HG03432 (cell line): ENCODE measurements around the gene HHATL.
"Not testable (repeated sequence)": the region's sequence is repeated elsewhere in the genome, so short reads cannot be mapped to it uniquely, and the experiment has no call there.

Experiments
- ATAC-seq: cut with Tn5 transposase; IDR thresholded peaks from one replicate; pipeline ENCODE4 v1.9.1; 2021; ENCODE audit warnings: mild to moderate bottlenecking, moderate library complexity; ENCODE audit not compliant: unreplicated experiment

Gene HHATL

DNA sequence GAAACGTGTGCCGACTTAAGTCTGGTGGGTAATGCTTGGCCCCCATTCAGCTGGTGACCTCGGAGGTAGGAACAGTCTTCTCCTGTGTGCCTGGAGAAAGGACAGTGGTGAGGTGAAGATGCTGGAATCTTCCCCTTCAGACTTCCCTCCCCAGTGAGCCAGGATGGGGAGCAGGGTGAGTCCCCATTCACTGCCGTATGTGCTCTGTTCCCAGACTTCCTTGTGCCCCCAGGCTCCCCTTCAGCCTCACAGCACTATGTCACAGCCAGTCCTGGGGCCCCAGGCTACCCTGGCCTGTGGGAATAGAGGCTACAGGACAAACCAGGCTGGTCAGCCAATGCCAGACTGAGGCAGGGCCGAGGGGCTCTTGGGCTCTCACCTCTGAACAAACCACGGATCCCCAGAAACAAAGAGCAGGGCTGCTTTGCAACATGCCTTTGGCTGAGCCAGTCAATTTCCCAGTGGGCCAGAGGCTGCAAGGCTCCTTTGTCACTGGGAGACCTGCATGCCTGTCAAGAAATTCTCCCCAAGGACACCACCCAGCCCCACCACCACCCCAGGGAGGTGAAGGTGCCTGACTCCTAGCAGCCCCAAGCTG lies 31.8 kb upstream of the HHATL start:
- ATAC-seq, result no peak

DNA sequence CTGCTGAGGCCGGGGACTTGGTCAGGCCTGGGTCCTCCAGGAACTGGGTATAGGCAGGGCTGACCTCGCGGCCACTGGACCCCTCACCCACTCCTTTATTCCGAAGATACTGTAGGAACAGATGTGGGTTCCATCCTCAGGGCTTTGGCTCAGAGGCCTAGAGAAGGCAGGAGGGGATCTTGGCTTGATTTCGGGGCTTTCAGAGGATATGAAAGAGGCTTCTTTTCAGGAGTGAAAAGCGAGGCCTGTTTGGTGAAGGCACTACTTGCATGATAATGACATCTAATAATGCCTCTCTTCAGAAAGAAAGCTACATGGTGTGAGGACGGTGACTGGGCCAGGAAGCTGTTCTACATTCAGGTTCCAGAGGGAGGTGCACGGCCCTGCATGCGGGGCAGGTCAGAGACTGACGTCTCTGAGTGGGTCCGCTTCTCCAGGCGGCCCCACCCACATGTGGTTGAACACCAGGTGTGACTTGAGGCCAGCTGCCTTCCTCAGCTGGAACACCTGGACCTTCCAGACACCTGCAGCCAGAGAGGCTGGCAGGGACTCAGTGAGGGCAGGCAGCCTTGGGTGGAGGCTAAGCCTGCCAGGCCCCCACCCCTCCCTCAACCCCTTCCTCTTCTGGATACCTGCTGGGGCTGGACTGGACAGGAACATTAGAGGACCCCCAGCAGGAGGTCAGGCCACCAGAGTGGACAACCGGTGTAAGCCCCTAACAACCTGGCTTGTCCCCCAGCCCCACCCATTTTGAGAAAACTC lies 31.1 kb upstream of the HHATL start:
- ATAC-seq, result no peak

DNA sequence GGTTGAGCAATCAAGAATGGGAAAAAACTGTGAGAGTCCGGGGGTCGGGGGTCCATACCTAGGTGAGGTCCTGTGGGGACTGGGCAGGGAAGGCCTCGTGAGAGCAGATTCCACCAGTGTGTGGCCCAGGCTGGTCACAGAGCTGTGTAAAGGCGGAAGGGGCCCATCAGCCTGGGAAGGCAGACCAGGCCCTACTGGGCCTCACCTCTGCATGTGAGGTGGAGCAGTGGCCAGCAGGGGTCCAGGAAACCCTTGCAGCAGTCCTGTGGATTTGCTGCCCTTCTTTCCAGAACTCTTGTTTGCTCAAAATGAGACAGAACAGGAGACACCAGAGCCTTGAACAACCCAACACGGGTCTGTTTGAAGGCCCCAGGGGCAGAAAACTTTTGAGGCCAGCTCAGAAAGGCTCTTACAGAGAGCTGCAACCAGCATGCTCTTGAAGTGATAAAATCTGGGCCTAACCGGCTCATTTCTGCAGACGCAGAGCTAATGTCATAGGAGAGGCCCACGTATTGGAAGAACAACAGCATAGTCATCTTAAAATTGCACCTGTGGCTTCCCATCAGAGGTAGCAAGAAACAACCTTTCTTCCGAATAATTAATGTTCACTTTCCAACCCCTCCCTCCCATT lies 30.3 kb upstream of the HHATL start:
- ATAC-seq, result no peak

DNA sequence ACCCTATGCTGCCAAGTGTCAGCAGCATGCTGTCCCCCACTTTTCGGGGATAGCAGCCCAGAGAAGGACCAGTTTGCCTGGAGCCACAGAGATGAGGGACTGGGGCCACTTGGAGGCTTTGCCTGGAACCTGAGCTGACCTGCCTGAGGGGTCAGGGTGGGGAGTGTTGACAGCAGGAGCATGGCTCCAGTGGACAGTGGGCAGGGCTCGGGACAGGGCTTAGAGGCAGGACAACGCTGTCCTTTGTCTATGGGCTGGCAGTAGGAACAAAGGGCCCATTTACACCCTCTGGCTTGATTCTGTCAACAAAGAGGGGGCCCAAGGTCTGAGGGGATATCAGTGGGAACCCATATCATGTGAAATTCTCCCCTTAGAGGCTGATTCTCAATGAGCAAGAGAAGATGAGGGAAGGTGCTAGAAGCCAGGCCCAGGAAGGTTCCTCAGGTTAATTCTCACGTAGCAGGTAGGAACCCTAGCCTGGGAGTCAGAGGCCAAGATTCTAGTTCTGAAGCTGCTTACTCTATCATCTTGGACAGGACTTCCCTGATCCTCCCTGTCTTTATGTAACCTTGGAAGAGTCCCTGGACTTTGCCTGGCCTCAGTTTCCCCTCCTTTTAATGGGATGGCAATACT lies 29.7 kb upstream of the HHATL start:
- ATAC-seq, result no peak

DNA sequence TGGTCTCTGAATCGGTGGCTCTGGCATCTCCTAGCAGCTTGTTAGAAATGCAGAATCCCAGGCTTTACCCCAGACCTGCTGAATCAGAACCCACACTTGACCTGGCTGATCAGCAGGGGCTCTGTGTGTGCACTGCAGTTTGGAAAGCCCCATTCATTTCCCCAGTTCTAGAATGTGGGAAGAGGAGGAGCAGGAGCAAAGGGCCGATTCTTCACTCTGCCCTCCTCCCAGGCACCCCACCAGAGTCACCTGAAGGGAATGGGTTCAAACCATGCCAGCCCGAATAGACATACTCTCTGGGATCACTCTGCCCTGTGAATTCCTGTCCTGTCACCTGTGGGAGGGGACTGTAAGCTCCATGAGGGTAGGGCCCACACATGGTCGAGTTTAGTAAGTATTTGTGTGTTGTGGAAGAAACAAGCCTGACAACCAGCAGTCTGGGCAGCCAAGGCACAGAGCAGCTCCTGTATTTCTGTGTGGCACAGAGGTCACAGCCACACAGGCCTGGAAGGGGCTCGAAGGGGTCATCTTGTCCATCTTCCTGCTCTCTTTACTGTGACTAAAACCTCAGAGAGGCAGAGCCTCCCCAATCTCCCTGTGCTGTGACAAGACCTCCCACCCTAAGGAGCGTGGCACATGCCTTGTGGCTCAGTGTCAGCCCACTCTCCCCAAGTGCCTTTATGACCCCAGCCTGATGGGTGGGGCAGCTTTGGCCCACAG lies 29.0 kb upstream of the HHATL start:
- ATAC-seq, result no peak

DNA sequence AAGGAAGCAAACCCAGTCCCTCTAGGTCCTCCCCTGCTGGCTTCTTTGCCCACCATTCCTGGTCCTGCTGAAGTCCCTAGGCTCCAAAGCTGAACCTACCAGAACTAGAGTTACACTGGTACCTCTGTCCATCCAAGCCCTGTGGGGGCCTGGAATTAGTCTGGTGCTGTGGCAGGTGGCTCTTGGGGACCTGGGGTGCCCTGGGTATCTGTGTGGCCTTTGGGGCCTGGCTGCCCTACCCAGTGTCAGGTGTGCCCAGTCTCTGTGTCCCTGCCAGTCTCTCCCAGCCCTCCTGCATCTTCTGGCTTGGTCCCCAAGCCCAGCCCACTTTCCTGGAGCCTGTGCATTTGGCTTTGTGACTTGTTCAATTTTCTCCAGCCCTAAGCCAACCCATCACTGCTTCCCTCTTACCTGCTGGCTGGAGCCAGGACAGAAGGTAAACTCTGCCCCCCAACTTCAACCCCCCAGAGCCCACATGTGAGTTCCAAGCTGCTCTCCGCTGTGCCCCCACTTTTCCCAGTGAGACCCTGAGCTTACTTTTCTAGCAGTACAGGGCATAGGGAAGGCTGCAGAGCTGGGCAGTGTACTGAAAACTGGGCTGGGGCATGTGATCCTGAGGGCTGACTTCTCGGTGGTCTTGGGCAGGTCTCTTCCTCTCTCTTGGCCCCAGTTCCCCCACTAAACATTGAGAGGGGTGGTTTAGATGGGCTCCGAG lies 28.3 kb upstream of the HHATL start:
- ATAC-seq, result no peak

DNA sequence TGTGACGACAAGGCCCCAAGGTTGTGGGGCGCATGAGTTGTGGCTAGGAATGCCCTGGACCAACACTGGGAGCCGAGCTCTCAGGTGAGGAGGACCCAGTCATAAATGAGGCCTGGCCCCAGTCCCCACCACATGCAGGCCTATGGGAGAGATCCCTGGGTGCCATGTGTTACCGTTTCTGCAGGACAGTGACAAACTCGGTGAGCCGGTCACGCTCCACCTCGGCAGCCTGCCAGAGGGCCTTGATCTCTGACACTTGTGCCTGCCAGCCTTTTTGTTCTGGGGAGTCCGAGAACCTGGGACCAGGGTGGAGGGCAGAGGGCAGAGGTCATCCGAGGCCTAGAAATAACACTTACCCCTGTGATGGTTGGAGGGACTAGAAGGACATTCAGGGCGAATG lies 27.7 kb upstream of the HHATL start:
- ATAC-seq, result no peak

DNA sequence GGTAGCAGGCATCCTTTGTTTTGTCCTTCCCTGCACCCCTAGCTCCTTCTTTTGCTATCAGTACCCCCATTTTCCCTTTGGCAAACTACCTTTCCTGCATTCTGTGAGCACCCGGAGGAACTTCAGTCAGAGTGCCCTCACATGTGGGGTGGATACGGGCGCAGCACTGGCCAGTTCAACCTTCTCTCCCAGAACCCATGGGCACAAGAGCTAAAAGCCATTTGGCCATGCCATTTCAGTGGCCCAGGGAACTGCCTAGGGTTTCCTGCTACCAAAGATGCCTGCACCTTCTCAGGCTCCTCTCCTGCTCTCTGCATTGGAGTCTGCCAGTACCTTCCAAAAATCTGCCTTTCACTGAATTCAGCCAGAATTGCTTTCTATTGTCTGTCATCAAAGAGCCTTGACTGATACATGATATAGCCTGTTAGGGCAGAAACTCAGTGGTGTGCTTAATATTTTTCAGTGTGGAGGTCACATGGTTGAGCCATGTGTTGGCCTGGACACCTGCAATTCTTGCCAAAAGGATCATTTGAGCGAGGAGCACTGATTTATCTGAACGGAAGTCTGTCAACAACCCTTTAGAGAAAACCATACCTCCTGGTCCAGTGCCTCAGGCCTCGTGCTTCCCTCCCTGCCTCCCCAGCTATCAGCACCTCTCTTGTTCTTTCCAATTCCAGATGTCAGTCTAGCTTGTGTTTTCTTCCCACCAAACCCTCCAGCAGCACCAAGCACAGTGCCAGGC lies 27.0 kb upstream of the HHATL start:
- no peak for ATAC-seq

DNA sequence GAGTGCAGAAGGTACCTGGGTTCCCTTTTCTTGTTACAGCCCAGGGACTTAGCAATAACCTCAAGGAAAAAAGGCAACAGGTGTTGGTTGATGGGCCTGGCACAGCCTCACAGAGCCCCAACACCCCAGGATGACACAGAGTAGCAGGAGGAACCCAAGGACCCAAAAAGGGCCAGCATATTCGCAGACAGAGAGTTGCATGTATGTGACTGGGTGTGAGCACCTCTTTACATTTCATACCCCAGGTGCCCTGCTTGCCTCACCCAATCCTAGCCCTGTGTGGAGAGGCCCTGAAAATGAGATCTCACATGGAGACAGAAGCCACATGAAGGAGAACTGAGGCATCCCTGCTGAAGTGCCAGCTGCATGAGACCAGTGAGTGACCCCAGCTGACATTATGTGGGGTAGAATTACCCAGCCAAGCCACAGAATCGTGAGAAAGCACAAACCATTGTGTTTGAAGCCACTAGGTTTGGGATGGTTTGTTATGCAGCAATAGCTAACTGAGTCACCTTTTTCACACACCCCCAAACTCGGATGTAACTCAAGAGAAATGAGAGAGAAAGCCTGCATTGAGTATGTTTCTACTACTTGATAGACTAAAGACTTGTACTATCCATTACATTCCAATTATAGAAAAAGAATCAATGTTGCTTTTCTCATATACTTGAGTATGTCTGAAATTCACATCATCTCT lies 26.2 kb upstream of the HHATL start:
- ATAC-seq, result no peak

DNA sequence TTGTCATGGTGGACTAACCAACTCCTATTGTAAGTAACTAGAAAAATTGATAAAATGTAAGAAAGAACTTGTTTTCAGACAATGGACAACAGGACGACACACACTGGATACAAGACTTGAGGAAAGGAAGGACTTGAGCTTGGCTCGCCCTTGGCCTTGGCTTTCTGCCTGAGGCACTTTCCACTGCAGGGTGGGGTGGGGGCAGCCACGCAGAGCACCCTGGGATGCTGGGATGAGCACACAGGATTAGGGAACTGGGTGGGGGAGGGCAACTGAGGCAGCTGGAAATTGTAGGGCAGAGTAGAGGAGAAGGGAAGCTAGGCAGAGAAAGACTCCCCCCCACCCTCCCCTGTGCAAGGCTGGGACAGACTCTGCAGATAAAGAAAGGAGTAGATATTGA lies 25.5 kb upstream of the HHATL start:
- no peak for ATAC-seq

DNA sequence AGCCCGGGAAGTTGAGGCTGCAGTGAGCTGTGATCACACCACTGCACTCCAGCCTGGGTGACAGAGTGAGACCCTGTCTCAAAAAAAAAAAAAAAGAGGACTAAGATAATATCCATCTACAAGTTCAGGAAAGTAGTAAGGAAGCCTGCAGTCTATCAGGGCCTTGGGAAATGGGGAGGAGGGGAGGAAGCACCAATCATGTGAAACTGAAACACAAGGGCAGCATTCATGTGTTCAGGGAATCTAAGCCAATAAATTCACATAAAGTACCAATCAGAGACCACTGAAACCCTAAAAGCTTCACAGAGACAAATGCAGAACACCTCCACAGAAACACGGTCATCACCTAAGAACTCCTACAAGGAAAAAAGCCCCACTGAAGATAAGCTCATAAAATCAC lies 22.9 kb upstream of the HHATL start:
- no peak for ATAC-seq

DNA sequence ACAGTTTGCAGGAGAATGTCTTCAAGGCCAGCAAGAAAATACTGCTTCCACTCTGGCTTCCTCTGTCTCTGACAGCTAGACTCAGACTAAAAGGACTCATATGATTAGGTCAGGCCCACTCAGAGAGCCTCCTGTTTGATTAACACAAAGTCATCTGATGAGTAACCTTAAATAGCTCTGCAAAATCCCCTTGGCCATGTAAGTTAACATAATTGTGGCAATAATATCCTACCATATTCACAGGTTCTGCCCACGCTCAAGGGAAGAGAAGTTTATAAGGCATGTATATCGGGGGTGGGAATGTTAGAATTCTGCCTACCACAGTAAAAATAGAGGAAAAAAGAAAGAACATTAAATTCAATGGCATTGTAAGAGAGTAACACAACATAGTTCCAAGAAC lies 20.6 kb upstream of the HHATL start:
- ATAC-seq, result no peak

DNA sequence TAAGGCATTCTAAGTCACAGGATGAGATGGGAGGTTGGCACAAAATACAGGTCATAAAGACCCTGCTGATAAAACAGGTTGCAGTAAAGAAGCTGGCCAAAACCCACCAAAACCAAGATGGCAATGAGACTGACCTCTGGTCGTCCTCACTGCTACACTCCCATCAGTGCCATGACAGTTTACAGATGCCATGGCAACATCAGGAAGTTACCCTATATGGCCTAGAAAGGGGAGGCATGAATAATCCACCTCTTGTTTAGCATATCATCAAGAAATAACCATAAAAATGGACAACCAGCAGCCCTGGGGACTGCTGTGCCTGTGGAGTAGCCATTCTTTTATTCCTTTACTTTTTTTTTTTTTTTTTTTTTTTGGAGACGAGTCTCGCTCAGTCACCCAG lies 19.8 kb upstream of the HHATL start:
- not testable (repeated sequence) for ATAC-seq

DNA sequence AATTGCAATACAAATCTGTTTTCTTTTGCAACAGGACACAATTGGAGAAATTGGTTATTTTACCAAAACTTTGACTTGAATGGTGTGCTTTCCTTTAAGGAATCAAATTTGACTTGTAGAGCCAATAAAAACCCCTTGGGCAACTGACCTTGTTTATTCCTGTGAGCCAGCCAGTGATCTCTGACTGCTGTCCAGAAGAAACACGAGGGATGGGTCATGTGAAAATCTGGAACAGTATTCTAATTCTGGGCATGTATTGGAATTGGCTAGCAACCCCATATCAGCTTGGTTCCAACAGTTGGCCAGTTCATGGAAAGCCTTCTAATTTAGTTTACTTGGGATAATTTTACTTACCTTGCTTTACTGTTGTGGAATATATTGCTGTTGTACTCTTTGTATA lies 19.1 kb upstream of the HHATL start:
- ATAC-seq, result no peak

DNA sequence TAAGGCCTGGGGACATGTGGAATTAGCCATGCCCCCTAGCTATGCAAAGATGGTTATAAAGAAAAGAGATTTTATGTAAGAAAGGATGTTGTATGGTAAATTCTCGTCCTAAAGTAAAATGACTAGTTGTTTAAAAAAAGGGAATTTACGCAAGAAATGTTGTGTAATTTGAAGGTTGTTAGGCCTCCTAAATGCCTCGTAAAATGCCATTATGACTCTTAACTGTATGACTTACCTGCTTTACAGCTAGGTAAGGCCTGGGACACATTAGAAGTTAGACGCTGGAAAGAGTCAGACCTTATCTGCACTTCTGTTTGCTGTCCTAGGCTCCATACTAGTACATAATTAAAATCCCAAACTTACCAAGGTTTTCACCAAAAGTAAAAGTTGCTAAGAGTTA lies 17.5 kb upstream of the HHATL start:
- ATAC-seq, result no peak

DNA sequence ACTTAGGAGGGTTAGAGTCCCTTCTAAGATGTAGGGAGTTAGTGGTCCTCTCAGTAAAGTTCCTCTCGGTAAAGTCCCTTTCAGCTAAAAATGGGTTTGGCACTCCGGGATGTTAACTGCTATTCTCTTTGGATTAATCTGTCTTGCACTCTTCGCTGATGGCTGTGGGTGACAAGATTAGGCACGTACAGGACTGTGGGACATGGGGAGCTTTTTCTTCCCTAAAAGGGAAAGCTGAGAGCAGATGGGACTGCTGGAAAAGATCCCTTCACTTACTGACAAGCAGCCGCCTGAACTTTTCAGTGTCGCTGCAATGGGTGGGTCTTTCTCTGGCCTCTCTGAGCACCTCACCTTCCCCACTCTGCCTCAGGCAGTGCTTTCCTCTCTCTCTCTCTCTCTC lies 16.4 kb upstream of the HHATL start:
- ATAC-seq, result no peak

DNA sequence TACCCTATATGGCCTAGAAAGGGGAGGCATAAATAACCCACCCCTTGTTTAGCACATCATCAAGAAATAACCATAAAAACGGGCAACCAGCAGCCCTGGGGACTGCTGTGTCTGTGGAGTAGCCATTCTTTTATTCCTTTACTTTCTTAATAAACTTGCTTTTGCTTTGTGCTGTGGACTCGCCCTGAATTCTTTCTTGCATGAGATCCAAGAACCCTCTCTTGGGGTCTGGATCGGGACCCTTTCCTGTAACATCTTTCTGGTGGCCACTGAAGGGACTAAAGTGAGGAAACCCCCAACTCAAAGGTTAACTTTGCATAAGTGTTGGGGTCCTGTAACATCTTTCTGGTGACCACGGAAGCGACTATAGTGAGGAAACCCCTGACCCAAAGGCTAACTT lies 15.7 kb upstream of the HHATL start:
- no peak for ATAC-seq

DNA sequence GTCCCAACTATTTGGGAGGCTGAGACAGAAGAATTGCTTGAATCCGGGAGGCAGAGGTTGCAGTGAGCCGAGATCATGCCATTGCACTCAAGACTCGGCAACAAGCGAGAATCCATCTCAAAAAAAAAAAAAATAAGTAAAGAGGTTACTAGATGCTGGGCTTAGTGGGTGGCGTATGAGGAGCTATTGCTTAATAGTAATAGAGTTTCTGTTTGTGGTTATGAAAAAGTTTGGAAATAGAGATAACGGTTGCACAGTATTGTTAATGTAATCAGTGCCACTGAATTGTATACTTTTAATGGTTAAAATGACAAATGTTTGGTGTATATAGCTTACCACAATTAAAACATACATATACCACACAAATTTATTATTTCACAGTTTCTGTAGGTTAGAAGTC lies 14.7 kb upstream of the HHATL start:
- ATAC-seq, result no peak

DNA sequence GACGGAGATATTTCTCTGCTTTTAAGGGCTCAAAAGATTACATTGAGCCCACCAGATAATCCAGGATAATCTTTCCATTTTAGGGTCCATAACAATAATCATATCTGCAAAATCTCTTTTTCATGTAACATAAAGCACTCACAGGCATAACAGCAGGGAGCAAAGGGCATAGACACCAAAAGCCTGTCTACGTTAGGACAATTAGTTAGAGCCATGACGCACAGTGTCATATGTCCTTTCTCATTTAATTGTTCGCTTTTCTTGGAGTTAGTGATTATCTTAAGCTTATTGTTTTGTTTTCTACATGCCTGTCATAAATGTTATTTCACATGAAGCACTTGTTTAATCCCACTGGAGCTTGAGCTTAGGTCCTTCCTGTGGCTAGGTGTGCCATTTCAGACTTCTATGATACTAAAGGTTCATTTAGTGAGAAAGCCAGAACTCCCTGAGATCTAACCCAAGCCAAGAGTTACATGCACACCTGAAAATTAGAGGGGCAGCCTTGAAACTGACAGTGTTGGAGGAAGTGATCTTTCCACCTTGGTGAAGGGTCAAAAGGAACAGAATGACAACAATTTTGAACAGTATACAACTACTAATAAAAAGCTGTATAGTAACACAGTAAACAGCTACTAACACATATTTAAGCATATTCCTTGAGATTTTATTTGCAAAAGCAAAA lies 11.7 kb upstream of the HHATL start:
- no peak for ATAC-seq
